ENCODE results near the gene CDK8. TPM values are rescaled to one million over a fixed set of nuclear protein-coding genes. Genes with fewer than 3 reads are reported as not detected.

The CDK8 gene
- polyA plus RNA-seq, 3 donors from 2014 or later = 1.6 to 5.2 (median 1.7) TPM

DNA sequence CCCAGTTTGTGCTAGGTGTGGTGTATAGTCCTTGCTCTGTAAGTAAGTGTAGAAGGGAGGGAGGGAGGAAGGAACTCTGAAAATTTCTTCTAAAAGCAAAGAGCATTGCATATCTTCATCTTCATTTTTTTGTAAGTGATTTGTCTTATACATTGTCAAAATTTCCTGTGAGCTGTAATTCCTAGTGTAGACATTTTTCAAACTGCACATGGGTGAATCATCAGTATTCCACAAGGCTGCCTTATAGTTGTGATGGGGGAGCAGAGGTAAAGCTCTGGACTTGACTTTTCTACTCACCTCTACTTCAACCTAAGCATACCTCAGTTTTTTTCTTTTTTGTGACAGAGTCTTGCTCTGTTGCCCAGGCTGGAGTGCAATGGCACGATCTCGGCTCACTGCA is 86.9 kb downstream of the CDK8 start:
- H3K27ac Mint-ChIP-seq = no peak overlapping the region
- no peak for DNase-seq
- peaks cover 2 to 4% of the 10 kb centered on the region in 2 donors for H3K4me1 Mint-ChIP-seq
- peaks cover 0 to 7% (median 0%) of the 10 kb centered on the region in 3 donors for H3K36me3 Mint-ChIP-seq
- no peak overlapping the region for H3K4me3 Mint-ChIP-seq
- no peaks in the 10 kb centered on the region for H3K9me3 Mint-ChIP-seq
- H3K27me3 Mint-ChIP-seq (ENCODE audit: low read depth in 3 of 3) = no peaks in the 10 kb centered on the region

DNA sequence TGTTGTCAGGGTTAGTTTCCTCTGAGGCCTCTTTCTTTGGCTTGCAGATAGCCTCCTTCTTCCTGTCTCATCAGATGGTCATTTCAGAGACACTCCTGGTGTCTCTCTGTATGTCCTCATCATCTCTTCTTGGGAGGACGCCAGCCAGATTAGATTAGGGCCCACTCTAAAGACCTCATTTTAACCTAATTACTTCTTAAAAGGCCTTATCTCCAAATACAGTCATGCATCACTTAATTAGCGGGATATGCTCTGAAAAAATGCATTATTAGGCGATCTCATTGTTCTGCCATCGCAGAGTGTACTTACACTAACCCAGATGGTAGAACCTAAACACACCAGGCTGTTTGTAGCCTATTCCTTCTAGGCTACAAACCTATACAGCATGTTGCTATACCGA is 89.0 kb downstream of the CDK8 start:
- H3K9me3 Mint-ChIP-seq = no peaks in the 10 kb centered on the region
- no peak overlapping the region for H3K4me3 Mint-ChIP-seq
- peaks cover 0 to 7% (median 0%) of the 10 kb centered on the region in 3 donors for H3K36me3 Mint-ChIP-seq
- DNase-seq = no peak
- H3K27me3 Mint-ChIP-seq (ENCODE audit: low read depth in 3 of 3) = no peaks in the 10 kb centered on the region
- H3K4me1 Mint-ChIP-seq = no peaks in the 10 kb centered on the region
- peak overlapping the region in 1 of 6 donors; percentile 9 for H3K27ac Mint-ChIP-seq

DNA sequence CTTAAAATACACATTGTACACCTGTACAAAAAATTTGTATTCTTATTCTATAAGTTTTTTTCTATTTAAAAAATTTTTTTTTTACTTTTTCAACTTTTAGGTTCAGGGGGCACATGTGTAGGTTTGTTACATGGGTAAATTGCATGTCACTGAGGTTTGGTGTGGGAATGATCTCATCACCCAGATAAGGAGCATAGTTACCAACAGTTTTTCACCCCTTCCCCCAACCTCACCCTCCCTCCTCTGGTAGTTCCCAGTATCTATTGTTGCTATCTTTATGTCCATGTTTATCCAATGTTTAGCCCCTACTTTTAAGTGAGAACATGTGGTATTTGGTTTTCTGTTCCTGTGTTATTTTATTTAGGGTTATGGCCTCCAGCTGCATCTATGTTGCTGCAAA is 89.9 kb downstream of the CDK8 start:
- no peaks in the 10 kb centered on the region for H3K27me3 Mint-ChIP-seq (ENCODE audit: low read depth in 3 of 3)
- no peak for DNase-seq
- H3K9me3 Mint-ChIP-seq = no peaks in the 10 kb centered on the region
- H3K36me3 Mint-ChIP-seq = peaks cover 0 to 7% (median 0%) of the 10 kb centered on the region in 3 donors
- no peaks in the 10 kb centered on the region for H3K4me1 Mint-ChIP-seq
- H3K27ac Mint-ChIP-seq = peak overlapping the region in 1 of 6 donors; percentile 54
- no peak overlapping the region for H3K4me3 Mint-ChIP-seq

DNA sequence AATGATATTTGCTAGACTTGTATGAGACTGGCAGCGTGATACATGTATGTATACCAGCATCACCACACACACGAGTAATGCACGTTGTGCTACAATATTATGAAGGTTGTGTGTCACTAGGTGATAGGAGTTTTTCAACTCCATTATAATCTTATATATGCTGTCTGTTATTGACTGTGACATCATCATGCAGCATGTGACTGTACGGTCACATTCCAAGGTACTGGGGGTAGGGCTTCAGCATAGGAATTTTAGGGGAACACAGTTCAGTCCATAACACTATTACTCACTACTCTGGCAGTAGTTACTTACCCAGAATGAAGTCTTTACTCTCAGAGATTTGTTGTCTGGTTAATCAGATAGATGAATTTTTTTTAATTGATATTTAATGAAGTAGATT is 91.1 kb downstream of the CDK8 start:
- Mint-ChIP-seq H3K36me3 (peaks cover 0 to 13% (median 3%) of the 10 kb centered on the region in 3 donors), H3K27me3 (ENCODE audit: low read depth in 3 of 3) (no peaks in the 10 kb centered on the region), H3K4me1 (no peaks in the 10 kb centered on the region), H3K4me3 (no peak overlapping the region), H3K9me3 (no peaks in the 10 kb centered on the region), H3K27ac (no peak overlapping the region)
- no peak for DNase-seq

DNA sequence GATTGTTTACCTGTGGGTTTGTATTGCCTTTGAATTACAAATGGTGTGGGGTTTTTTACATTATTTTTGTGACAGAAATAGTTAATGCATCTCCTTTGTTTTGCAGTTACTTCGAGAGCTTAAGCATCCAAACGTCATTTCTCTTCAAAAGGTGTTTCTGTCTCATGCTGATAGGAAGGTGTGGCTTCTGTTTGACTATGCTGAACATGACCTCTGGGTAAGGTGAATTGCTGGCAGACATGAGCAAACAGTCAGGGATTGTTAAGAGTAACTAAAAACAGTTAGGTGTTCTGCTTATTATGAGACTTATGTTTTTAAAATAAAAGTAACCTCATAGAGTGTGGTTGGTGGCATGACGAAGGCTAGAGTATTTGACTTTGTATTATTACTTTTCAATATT is 95.0 kb downstream of the CDK8 start:
- H3K9me3 Mint-ChIP-seq = no peaks in the 10 kb centered on the region
- H3K4me1 Mint-ChIP-seq = no peaks in the 10 kb centered on the region
- H3K27me3 Mint-ChIP-seq (ENCODE audit: low read depth in 3 of 3) = no peaks in the 10 kb centered on the region
- no peak for DNase-seq
- no peak overlapping the region for H3K4me3 Mint-ChIP-seq
- H3K27ac Mint-ChIP-seq = no peak overlapping the region
- peaks cover 5 to 11% (median 7%) of the 10 kb centered on the region in 3 donors for H3K36me3 Mint-ChIP-seq

DNA sequence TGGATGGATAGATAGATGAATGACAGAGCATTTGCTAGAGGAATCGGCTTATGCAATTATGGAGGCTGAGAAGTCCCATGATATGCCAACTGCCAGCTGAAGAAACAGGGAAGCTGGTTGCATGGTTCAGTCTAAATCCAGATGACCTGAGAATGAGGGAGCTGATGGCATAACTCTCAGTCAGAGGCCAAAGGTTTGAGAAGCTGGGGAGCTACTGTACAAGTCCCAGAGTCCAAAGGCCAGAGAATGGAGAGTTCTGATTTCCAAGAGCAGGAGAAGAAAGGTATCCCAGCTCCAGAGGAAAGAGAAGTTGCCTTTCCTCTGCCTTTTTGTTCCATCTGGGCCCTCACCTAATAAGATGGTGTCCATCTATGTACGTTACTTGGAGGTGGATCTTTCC is 108.3 kb downstream of the CDK8 start:
- Mint-ChIP-seq H3K36me3 (peaks cover 7 to 15% (median 15%) of the 10 kb centered on the region in 3 donors), H3K27ac (no peak overlapping the region), H3K4me3 (no peak overlapping the region), H3K27me3 (ENCODE audit: low read depth in 3 of 3) (no peaks in the 10 kb centered on the region), H3K4me1 (no peaks in the 10 kb centered on the region), H3K9me3 (no peaks in the 10 kb centered on the region)
- DNase-seq = no peak

DNA sequence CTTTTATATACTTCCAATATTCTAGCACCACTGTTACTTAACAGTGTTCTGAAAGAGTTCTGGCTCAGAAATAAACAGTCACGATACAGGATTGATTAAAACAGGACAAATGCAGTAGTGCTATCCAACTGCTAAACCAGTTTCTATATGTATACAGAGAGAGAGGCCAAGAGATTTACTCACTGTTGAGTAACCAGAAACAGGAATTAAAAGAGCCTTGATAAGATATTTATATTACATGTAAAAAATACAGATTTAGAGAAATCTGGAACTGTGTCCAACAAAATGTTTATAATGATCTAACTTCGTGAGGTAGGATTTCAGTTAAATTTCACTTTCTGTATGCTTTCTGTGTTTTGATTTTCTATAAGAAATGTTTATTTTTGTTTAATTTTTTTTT is 116.6 kb downstream of the CDK8 start:
- Mint-ChIP-seq H3K27ac (peak overlapping the region in 1 of 6 donors; percentile 47), H3K4me1 (peaks cover 10 to 16% of the 10 kb centered on the region in 2 donors), H3K36me3 (peaks cover 0 to 4% (median 0%) of the 10 kb centered on the region in 3 donors), H3K27me3 (ENCODE audit: low read depth in 3 of 3) (peaks cover 0 to 1% (median 0%) of the 10 kb centered on the region in 3 donors), H3K9me3 (no peaks in the 10 kb centered on the region), H3K4me3 (no peak overlapping the region)
- DNase-seq = no peak

DNA sequence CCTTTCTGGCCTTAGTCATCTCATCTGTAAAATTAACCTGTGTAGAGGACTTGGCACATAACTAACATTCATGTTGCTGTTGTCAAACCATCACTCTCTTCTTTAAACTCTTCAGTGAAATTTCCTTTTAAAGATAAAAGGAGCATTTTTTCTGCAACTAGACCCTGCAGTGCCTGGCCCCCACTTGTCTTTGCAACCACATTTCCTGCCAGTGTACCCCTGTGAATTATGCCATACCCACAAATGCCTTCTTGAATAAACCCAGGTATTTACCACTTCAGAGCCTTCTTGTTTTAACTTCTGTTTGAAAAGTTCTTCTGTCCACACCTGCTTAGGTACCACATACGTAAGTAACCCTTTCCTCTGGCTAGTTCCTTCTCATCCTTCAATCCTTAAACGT is 118.8 kb downstream of the CDK8 start:
- H3K27ac Mint-ChIP-seq = peak overlapping the region; percentile 6 to 72 (median 36)
- peak; percentile 9 to 15 (median 12) for DNase-seq
- H3K4me3 Mint-ChIP-seq = peak overlapping the region in 3 of 5 donors; percentile 7 to 24 (median 10)
- peaks cover 0 to 4% (median 0%) of the 10 kb centered on the region in 3 donors for H3K36me3 Mint-ChIP-seq
- peaks cover 10 to 16% of the 10 kb centered on the region in 2 donors for H3K4me1 Mint-ChIP-seq
- H3K9me3 Mint-ChIP-seq = no peaks in the 10 kb centered on the region
- peaks cover 0 to 1% (median 0%) of the 10 kb centered on the region in 3 donors for H3K27me3 Mint-ChIP-seq (ENCODE audit: low read depth in 3 of 3)

DNA sequence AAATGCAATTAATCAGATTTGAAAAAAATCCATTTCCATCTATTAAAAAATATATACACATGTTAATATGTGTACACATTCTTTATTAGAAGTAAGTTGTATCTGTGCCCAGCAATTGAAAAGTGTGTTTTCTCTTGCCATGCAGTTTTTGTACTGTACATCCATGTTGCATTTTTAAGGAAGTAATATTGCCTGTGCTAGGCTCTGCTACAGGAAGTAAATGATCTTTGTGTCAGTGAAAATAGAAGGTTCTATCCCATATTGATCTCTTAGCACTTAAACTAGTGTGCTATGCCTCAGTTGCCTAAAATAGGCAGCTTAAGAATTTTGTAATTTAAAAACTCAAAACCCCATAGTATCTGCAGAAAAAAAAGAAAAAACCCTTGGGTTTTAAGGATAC is 122.5 kb downstream of the CDK8 start:
- H3K27ac Mint-ChIP-seq = no peak overlapping the region
- no peak for DNase-seq
- peaks cover 18 to 20% of the 10 kb centered on the region in 2 donors for H3K4me1 Mint-ChIP-seq
- no peaks in the 10 kb centered on the region for H3K36me3 Mint-ChIP-seq
- H3K4me3 Mint-ChIP-seq = no peak overlapping the region
- peaks cover 0 to 1% (median 0%) of the 10 kb centered on the region in 3 donors for H3K27me3 Mint-ChIP-seq (ENCODE audit: low read depth in 3 of 3)
- H3K9me3 Mint-ChIP-seq = no peaks in the 10 kb centered on the region

DNA sequence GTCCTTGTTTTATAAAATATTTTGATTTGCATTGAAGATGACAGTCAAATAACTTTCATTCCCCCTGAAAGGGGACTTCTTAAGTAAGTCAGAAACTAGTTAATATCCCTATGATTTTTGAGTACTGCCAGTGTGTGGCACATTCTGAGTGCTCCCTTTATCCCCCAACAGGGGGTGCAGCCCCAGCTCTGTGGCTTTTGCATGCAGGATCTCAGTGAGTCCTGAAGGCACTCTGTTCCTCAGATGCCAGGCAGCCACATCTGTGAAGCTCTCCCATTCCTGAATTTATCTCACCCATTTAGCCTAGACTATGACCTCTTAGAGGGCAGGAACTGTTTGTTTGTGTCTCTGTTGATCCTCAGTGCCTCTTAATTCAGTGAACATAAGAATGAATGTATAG is 123.1 kb downstream of the CDK8 start:
- Mint-ChIP-seq H3K4me1 (peaks cover 24% of the 10 kb centered on the region in 2 donors), H3K27ac (no peak overlapping the region), H3K36me3 (no peaks in the 10 kb centered on the region), H3K9me3 (no peaks in the 10 kb centered on the region), H3K4me3 (no peak overlapping the region), H3K27me3 (ENCODE audit: low read depth in 3 of 3) (peaks cover 0 to 1% (median 0%) of the 10 kb centered on the region in 3 donors)
- no peak for DNase-seq

DNA sequence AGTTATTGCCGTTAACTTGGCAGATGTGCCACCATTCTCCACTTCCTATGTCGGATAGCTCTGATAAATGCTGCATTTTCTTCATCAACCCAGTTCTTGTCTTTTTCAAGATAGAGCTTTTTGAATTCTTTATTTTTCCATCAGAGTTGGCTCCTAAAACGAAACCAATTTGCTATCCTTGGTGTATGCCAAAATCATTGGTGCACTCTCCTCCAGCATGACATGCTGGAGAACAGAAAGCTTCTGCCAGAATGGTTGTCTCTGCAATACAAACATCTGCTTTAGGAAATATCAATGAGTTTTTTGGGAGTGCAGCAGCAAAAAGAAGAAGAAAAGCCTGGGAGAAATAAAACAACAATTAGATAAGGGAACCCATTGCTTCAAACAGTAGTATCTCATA is 124.2 kb downstream of the CDK8 start:
- Mint-ChIP-seq H3K36me3 (no peaks in the 10 kb centered on the region), H3K4me1 (peaks cover 26 to 27% of the 10 kb centered on the region in 2 donors), H3K27ac (no peak overlapping the region), H3K9me3 (no peaks in the 10 kb centered on the region), H3K4me3 (no peak overlapping the region), H3K27me3 (ENCODE audit: low read depth in 3 of 3) (peaks cover 0 to under 1% (median 0%) of the 10 kb centered on the region in 3 donors)
- no peak for DNase-seq

DNA sequence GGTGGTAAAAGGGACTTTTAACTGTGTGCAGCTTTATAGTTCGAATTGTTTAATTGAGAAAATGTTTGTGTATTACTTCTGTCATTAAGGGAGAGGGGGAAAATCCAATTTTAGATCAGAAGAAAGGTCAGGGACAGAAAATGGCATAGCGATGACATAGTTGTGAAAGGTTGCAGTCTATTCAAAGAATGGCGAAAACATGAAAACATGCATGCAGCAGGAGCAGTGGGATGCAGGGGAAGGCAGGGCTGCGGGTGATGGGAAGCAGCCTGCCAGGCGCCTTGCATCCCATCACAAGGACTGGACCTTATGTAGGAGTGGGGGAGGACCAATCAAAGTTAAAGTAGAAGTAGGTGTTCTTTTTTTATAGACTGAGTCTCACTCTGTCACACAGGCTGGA is 125.9 kb downstream of the CDK8 start:
- DNase-seq = no peak
- peaks cover 25% of the 10 kb centered on the region in 2 donors for H3K4me1 Mint-ChIP-seq
- H3K36me3 Mint-ChIP-seq = no peaks in the 10 kb centered on the region
- no peak overlapping the region for H3K4me3 Mint-ChIP-seq
- H3K27ac Mint-ChIP-seq = no peak overlapping the region
- H3K9me3 Mint-ChIP-seq = no peaks in the 10 kb centered on the region
- H3K27me3 Mint-ChIP-seq (ENCODE audit: low read depth in 3 of 3) = no peaks in the 10 kb centered on the region

DNA sequence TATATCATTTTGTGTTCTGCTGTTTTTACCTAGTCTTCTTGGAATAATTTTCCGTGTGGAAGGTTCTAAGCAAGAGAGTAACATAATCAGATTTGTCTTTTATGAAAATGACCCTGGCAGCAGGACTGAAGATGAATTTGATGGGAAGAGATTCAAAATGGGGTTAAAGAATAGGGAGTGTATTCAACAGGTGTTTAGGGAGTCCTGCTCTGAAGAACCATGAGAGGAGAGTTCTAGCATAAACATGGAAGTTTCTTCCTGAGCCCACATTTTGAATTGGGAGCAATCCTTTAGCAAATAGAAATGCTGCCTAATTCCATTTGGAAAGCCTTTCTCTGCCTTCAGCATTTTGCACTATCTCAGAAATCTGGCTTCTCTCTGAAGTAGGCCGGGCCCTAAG is 127.0 kb downstream of the CDK8 start:
- Mint-ChIP-seq H3K4me3 (peak overlapping the region in 1 of 5 donors; percentile 21), H3K4me1 (peaks cover 25% of the 10 kb centered on the region in 2 donors), H3K27ac (no peak overlapping the region), H3K9me3 (no peaks in the 10 kb centered on the region), H3K27me3 (ENCODE audit: low read depth in 3 of 3) (no peaks in the 10 kb centered on the region), H3K36me3 (peaks cover 0 to 1% (median under 1%) of the 10 kb centered on the region in 3 donors)
- no peak for DNase-seq

DNA sequence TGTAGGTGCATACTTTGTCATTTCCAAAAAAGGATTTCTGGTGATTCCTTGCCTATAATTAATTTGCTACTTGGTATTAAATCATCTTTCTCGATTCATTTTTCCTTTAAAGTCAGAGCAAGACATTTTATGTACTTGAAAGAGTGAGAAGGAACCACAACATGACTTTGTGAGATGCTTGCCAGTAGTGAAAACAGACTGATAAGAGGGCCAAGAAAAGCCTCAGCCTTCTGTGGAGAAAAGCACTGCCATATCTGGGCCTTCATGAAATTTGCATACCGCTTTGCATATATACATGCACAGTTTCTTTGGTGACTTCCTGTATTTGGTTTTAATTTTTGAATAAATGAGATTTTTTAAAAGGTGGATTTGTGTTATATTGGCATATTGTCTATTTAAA is 128.4 kb downstream of the CDK8 start:
- peak overlapping the region in 1 of 5 donors; percentile 15 for H3K4me3 Mint-ChIP-seq
- H3K4me1 Mint-ChIP-seq = peaks cover 25% of the 10 kb centered on the region in 2 donors
- H3K27me3 Mint-ChIP-seq (ENCODE audit: low read depth in 3 of 3) = no peaks in the 10 kb centered on the region
- no peaks in the 10 kb centered on the region for H3K9me3 Mint-ChIP-seq
- peaks cover 12 to 16% (median 13%) of the 10 kb centered on the region in 3 donors for H3K36me3 Mint-ChIP-seq
- DNase-seq = no peak
- peak overlapping the region in 2 of 6 donors; percentile 6 for H3K27ac Mint-ChIP-seq

DNA sequence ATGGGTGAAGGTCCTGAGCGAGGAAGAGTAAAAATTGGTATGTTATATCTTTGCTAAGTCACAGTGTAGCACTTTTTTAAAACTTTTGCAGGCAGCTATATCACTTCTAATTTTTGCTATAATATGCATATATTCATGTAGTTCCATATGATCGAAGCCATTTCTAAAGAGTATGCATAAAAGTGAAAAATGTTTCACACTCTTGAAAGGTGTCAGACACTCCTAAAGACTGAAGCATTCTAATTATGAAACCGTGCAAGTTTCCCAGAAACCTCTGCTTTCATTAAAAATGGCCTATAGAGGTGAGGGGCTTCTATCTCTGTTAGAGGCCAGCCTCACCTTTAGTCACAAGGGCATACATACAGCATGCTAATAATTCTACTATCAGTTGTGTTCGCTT is 128.9 kb downstream of the CDK8 start:
- no peaks in the 10 kb centered on the region for H3K27me3 Mint-ChIP-seq (ENCODE audit: low read depth in 3 of 3)
- DNase-seq = no peak
- no peaks in the 10 kb centered on the region for H3K9me3 Mint-ChIP-seq
- peak overlapping the region in 2 of 6 donors; percentile 6 for H3K27ac Mint-ChIP-seq
- peaks cover 25% of the 10 kb centered on the region in 2 donors for H3K4me1 Mint-ChIP-seq
- H3K36me3 Mint-ChIP-seq = peaks cover 15 to 20% (median 16%) of the 10 kb centered on the region in 3 donors
- peak overlapping the region in 1 of 5 donors; percentile 15 for H3K4me3 Mint-ChIP-seq

Data from immature natural killer cell (primary cell).